DMS53 treated with DMSO at 0.1 percent for 48 hours (cell line): ENCODE data around the gene RAP2C.
A peak's percentile ranks its signal among the peaks of the same experiment; 100 is the strongest.

Experiments used
- DNase-seq: peaks from one replicate; lab custom pipeline; 2025; ENCODE audit not compliant: unreplicated experiment; lab: John Stamatoyannopoulos, UW

The RAP2C gene

DNA sequence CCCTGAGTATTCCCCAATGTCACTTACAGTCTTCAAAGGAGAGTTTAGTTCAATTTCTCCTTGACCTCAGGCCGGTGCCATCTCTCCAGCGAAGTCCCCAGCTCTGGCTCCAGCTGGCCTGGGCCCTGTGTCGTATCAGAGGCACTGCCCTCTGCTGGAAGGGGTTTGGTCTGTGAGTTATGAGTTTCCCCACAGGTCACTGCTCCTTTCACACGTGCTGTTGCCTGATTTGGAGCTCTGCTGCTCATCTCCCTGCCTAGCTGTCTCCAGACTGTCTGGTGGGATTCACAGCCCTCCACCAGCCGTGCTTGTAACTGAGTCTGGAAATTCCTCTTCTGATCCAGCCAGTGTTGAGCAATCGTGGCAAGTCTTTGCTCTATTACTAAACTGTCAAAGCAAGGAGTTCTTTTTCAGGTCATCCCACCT lies at the start of gene RAP2C:
Gene RAP2C, minus strand, starts transcription at position 105 of the 426 bp plus-strand sequence. CDS start 2,179 bp downstream, outside the sequence.
- peak; percentile 67 for DNase-seq

GRCh38 chrX:132267392-132267791 lies 48.1 kb upstream of the RAP2C start:
- no peak for DNase-seq

GRCh38 chrX:132266583-132267355 lies 47.5 kb upstream of the RAP2C start:
- peak; percentile 31 for DNase-seq

DNA sequence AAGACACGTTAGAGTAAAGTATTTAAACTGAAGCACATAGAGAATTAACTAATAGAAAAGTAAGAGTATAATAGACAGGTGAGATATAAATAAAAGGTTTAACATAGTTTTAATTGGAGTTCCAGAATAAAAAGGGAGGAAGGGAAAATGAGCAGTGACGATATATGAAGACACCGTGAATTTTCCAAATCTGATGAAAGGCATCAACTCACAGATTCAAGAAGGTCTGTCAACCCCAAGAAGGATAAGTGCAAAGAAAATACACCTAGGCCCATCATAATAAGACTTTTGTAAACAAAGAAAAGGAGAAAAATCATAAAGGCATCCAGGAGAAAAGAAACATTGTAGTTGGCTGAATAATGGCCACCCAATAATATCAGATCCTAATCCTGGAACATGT lies 43.9 kb upstream of the RAP2C start:
- no peak for DNase-seq

DNA sequence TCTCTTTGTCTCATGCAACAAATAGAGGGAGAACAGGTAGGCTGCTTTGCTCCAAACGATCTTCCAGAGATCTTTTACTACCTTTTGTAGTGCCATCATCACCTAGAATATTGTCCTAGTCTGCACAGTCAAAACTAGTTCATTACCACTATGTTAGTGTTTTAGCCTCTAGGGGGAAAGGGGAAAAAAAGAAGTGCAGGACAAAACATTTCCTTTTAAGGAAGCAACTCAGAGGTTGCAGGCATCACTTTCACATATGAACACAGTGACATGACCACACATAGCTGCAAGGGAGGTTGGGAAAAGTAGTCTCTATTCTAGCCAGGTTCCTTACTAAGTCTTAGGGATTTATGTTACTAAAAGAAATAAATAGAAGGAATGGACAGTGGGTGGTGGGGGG lies 39.3 kb upstream of the RAP2C start:
- DNase-seq: no peak

GRCh38 chrX:132257116-132257515 lies 37.9 kb upstream of the RAP2C start:
- DNase-seq: no peak

- DNase-seq: no peak
Measured at GRCh38 chrX:132236121-132236520, 16.9 kb upstream of the RAP2C start.

DNA sequence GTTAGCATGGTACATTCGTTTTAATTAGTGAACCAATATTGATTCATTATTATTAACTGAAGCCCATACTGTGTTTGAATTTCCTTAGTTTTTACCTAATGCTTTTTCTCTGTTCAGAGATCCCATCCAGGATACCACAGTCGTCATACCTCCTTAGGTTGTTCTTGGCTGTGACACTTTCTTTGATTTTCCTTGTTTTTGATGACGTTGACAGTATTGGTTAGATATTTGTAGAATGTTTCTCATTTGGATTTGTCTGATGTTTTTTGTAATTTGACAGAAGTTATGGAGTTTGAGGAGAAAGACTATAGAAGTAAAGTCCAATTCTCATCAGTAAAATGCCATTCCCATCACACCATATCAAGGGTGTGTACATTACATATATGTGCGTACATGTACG lies 16.2 kb upstream of the RAP2C start:
- DNase-seq: no peak

DNA sequence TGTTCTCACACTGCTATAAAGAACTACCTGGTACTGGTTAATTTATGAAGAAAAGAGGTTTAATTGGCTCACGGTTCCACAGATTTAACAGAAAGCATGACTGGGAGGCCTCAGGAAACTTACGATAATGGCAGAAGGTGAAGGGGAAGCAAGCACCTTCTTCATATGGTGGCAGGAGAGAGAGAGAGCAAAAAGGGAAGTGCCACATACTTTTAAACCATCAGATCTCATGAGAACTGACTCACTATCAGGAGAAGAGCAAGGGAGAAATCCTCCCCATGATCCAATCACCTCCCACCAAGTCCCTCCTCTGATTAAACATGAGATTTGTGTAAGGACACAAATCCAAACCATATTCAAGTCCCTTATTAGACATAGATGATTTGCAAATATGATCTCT lies 12.3 kb upstream of the RAP2C start:
- no peak for DNase-seq

DNA sequence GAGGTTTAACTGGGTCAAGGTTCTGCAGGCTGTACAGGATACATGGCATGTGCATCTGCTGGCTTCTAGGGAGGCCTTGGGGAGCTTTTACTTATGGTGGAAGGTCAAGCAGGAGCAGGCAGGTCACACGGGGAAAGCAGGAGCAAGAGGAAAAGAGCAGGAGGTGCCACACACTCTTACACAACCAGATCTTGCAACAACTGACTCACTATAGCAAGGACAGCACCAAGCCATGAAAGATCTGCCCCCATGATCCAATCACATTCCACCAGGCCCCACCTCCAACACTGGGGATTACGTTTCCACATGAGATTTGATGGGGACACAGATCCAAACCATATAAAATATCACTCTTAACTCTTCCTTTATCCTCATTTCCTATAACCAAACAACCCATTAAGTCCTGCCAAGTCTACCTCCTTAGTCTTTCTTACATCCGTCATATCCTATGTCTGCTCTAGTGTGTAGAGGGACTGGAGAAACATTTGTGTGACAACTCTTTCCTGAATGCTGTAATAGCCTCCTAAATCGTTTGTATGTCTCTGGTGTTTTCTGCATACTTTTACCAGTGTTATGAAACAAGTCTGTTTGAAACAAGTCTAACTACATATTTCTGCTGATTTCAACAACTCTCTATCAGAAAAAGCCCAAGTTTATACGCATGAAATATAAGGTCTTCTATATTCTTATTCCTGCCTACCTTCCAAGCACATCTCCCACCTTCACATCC lies 8.3 kb upstream of the RAP2C start:
- DNase-seq: no peak

DNA sequence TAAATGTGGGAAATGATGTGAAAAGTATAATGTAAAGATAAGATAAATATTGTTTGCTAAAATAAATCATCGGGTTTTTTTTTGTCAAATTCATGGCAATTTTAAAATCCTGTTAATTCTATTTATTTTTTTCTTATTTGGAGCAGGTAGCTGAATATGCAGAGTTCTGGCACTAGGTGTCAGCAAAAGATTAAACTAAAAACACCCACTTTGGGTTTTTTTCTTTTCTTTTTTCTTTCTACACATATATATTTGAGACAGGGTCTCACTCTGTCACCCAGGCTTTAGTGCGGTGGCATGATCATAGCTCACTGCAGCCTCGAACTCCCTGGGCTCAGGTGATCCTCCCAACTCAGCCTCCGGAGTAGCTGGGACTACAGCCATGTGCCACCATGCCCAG lies 6.9 kb upstream of the RAP2C start:
- no peak for DNase-seq

GRCh38 chrX:132218100-132218812 lies 991 bp downstream of the RAP2C start:
- DNase-seq: peak; percentile 61

DNA sequence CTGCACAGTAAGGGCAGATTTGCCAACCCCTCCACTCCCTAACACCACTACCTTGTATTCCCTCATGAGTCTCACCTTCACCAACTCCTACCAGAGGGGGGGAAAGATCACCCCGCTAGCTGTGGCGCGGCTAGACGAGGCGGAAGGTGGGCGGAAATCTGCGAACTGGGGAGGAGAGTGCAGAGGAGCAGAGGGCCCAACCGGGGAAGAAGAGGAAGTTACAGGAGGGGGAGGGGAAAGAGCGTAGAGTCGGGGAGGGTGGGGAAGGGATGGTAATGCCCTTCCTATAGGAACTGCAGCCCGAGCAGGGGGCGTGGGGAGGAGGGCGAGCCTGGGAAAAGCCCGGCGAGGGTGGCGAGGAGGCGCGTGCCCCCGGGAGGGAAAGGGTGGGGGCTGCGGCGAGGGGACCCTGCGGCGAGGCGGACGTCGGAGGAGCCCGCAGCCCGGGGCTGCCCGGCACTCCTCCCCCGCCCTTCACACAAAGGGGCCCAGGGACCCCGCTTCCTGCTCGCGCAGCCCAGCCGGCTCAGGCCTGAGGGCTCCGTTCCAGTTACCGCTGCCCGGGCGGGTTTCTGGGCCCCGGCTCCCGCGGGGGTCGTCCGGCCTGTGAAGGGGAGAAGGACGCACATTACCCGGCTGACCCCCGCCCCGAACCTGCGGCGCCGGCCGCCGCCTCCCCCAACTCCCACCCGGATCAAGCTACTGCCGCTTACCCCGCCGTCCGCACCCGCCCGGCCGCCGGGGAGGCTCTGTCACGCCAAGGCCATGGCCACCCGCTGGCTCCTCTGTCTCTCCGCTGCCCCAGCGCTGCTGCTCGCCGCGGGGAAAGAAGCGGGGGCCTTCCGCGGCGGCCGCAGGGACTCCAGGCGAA lies 1.8 kb downstream of the RAP2C start:
- DNase-seq: peak; percentile 16

DNA sequence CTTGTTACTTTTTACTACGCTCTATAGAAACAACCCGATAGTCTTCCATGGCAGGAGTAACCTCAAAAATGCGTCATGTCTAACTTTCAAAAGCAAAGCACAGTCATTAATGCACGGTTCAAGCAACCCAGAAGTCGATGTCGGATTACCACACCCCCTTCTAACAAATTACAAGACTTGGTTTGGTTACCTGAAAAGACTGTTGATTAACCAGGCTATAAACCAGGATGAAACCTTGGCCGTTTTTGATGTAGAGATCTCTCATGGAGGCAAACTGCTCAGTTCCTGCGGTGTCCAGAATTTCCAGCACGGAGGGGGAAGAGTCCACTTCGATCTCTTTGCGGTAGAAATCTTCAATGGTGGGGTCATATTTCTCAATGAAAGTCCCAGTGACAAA lies 2.4 kb downstream of the RAP2C start:
- no peak for DNase-seq

DNA sequence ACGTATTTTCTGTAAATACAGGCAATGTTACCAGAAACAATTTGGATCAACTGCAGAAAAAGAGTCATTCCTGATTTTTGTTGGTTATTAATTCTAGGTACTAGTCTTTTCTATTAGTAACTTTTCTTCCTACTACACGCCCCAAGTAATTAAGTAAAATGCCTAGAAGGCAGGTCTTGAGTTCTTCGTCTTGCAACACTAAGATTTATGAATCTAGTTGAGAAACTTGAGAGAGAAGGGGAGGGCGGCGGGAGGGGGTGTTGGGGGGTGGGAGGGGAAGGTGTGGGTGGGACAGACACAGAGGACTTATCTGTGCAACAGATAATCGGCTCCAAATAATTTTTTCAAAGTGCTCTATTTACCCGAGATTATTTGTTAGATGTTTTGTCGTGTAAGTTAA lies 3.0 kb downstream of the RAP2C start:
- no peak for DNase-seq

DNA sequence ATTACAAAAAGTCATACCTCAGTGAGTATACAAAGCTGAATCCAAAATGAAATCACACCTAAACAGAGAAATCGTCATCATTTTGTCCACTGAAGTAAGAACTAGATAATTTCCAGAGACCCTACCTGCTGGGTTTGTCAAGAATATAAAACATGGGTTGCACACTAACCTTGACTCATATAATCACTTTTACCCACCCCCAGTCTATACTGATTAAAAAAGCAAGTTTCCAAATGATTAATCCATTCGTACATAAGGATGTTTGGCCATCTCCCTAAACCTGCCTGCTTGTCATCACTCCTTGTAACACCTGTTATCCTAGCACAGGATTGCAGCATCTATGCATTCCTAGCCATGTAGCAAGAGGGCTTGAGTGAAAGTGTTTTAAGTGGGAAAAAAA lies 4.7 kb downstream of the RAP2C start:
- DNase-seq: no peak

- DNase-seq: no peak
Measured at GRCh38 chrX:132209527-132209926, 9.7 kb downstream of the RAP2C start.

DNA sequence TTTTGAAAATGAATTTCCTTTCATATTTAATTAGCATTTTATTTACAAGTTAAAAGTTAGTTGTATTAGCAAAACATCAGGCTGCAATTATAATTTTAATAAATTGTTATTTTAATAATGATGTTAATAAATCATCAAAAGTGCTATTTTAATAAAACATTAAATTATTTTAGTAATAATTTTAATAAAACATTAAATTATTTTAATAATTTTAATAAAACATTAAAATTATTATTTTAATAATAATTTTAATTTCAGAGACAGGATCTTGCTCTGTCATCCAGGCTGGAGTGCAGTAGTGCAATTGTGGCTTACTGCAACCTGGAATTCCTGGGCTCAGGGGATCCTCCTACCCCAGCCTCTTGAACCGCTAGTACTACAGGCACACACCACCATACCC lies 10.8 kb downstream of the RAP2C start:
- DNase-seq: no peak

DNA sequence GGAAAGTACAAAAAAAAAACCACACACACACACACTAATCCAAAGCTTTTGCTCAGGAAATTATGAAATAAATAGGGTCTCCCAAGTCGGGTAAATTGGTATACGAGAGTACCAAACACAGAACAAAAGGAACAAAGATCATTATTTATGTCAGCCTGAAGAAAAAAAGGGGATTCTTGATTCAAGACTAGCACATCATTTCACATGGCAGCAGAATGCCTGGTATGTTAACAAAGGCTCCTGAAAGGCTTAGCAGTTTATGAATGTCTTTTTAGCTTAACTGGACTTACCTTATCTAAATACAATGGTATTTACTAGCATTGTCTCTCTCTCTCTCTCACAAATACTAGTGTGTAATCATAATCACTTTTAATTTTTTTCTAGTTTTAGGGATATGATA lies 11.3 kb downstream of the RAP2C start:
- no peak for DNase-seq

DNA sequence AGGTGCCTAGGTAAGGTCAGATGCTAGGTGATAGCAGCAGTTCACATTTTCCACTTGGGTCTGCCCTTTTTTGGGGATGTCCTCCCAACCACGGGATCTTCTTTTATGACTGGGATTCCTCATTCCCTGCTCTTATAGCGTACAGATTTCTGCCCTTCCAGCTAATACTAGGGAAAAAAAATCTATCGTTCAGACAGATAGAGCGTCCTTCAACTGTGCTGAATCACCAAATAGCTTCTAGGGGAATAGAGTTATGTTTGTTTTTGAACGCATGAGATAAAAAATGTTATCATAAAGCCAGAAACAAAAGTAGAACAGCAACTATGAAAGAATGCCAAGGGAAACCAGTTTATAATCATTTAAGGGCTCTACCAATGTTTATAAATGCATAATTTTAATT lies 13.0 kb downstream of the RAP2C start:
- no peak for DNase-seq

DNA sequence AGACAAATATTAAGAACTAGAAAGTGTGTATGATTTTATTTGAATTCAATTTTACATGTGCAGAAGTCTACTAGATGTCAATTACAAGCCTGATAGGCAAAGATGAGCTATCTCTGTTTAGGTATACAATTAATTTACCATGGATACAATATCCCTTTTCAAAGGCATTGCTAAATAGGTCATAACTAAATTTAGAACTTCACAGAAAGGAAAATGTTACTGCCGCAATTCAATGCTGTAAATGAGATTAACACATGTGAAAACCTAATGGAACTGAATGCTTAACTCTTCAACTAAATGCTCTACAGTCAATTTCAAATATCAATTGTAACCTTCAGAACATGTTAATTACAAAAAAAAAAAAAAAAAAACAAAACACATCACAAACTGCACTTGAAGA lies 14.6 kb downstream of the RAP2C start:
- DNase-seq: no peak
